GM10847 (cell line): Measurements from ENCODE around the gene SETD3.

Source experiments
- POLR2A ChIP-seq: IDR thresholded peaks from 2 replicates; pipeline ENCODE4 v1.6.1; 2011; ENCODE audit not compliant: insufficient read length; ENCODE audit errors: extremely low read depth

Gene SETD3

GRCh38 chr14:99432485-99432884 is 48.2 kb downstream of the SETD3 start:
- no peak for TF ChIP-seq POLR2A

- TF ChIP-seq POLR2A, result no peak
Observed at GRCh38 chr14:99431986-99432385, 48.7 kb downstream of the SETD3 start.

- no peak for TF ChIP-seq POLR2A
Observed at GRCh38 chr14:99430491-99430890, 50.2 kb downstream of the SETD3 start.

- TF ChIP-seq POLR2A, result no peak
Observed at GRCh38 chr14:99427632-99428300, 52.9 kb downstream of the SETD3 start.

GRCh38 chr14:99426813-99427346 is 53.8 kb downstream of the SETD3 start:
- TF ChIP-seq POLR2A, result no peak

GRCh38 chr14:99426265-99426664 is 54.4 kb downstream of the SETD3 start:
- TF ChIP-seq POLR2A, result no peak

GRCh38 chr14:99425272-99425681 is 55.4 kb downstream of the SETD3 start:
- no peak for TF ChIP-seq POLR2A

- no peak for TF ChIP-seq POLR2A
Observed at GRCh38 chr14:99424306-99424877, 56.3 kb downstream of the SETD3 start.

- no peak for TF ChIP-seq POLR2A
Observed at GRCh38 chr14:99423434-99423833, 57.2 kb downstream of the SETD3 start.

GRCh38 chr14:99422228-99423010 is 58.2 kb downstream of the SETD3 start:
- no peak for TF ChIP-seq POLR2A

GRCh38 chr14:99420711-99421110 is 59.9 kb downstream of the SETD3 start:
- no peak for TF ChIP-seq POLR2A

GRCh38 chr14:99419905-99420304 is 60.8 kb downstream of the SETD3 start:
- no peak for TF ChIP-seq POLR2A

GRCh38 chr14:99418242-99418641 is 62.4 kb downstream of the SETD3 start:
- no peak for TF ChIP-seq POLR2A

GRCh38 chr14:99416909-99417308 is 63.8 kb downstream of the SETD3 start:
- no peak for TF ChIP-seq POLR2A

GRCh38 chr14:99415496-99416281 is 65.0 kb downstream of the SETD3 start:
- no peak for TF ChIP-seq POLR2A
